22Rv1 (cell line): ENCODE data around the gene NOSIP.
A peak's percentile ranks its signal among the peaks of the same experiment; 100 is the strongest.

Source experiments
- ZFX ChIP-seq: fragments of 450-650 bp; IDR thresholded peaks from 2 replicates; pipeline ENCODE4 v1.6.1; 2017; ENCODE audit warnings: antibody characterized with exemption, borderline replicate concordance
- TF ChIP-seq, protein P1 (sequence below): fragments of 450-650 bp; IDR thresholded peaks from 2 replicates; pipeline ENCODE4 v1.5.1; 2017; ENCODE audit warnings: mild to moderate bottlenecking

DNA sequence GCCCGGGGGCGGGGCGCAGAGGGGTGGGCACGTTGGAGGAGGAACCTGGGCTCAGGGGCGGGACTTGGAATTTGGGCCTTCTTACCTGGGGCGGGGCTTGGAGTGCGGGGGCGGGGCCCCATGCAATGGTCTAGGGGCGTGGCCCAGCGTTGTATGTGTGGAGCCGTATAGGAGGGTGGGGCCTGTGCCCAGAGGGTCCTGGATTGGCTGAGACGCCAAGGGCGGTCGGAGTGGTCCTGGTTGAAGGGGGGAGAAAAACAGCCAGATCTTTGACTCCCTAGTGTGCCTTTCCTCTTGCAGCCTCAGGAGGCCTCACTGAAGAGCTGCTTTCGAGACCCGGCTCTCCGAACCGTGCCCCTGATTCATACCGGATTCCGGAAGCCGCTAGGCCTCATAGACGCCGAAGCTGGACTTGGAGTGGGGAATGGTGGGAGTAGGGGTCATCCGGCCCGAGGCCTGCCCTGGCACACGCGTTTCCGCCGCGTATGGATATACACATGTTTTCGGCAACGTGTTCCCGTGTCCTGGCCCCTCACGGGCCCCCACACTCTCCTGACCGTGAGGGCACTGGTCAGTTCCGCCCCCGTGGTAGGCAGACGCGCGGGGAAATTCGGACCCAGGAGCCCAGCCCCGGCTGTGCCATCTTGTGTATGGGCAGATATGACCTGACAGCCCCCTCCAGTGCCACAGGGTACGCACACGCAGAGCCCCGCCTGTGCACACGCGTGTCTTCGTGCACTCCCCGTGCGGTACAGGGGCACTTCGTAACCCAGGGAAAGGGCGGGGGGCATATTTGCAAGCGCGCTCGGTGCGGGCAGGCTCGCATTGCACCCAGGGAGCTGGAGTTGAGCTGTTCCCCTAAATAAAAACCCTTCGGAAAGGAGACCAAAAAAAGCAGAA lies 10.0 kb upstream of the NOSIP start:
- TF ChIP-seq ZFX: no peak
- TF ChIP-seq, protein P1, sequence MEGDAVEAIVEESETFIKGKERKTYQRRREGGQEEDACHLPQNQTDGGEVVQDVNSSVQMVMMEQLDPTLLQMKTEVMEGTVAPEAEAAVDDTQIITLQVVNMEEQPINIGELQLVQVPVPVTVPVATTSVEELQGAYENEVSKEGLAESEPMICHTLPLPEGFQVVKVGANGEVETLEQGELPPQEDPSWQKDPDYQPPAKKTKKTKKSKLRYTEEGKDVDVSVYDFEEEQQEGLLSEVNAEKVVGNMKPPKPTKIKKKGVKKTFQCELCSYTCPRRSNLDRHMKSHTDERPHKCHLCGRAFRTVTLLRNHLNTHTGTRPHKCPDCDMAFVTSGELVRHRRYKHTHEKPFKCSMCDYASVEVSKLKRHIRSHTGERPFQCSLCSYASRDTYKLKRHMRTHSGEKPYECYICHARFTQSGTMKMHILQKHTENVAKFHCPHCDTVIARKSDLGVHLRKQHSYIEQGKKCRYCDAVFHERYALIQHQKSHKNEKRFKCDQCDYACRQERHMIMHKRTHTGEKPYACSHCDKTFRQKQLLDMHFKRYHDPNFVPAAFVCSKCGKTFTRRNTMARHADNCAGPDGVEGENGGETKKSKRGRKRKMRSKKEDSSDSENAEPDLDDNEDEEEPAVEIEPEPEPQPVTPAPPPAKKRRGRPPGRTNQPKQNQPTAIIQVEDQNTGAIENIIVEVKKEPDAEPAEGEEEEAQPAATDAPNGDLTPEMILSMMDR: 0 out of 2 replicates have a peak, but pooled peaks have one; percentile 11
